ENCODE results near the gene TMEM94. TPM values are rescaled to one million over a fixed set of nuclear protein-coding genes. Genes with fewer than 3 reads are reported as not detected.

The TMEM94 gene
- total and polyA plus RNA-seq, 9 of the 15 experiments (the other 6 are each of a cell fraction or from before 2014, with no cell fraction given): 0.35 to 48.1 (median 14.4) TPM

DNA sequence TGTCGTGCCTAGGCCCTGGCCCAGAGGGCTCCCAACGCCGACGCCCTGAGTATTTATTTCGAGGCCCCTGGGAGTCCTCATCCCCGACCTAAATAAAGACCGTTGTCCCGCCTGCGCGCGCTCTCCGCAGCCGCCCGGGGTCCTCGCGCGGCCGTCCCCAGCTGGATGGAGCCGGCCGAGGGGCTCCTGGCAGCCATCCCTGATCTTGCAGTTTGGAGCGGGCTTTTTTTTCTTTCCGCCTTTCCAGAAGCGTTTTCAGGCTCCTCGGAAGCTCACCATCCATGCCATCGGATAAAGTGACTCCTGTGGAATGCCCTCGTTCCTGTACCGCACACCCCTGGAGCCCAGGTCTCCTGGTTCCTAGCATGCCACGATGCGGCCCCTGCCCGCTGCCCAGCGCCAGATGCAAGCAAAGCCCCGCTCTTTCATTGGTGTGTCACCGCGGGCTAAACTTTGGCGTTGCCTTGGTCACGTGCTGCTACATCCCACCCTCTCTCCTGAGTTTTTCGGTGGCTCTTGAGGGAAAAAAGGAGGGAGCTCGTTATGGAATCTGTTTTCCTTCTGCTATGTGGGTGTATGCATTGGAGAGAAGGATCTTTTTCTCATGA, 716 bp downstream of the TMEM94 start (continued):
- TF ChIP-seq, protein P1, sequence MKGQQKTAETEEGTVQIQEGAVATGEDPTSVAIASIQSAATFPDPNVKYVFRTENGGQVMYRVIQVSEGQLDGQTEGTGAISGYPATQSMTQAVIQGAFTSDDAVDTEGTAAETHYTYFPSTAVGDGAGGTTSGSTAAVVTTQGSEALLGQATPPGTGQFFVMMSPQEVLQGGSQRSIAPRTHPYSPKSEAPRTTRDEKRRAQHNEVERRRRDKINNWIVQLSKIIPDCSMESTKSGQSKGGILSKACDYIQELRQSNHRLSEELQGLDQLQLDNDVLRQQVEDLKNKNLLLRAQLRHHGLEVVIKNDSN (CRISPR knock-in tag; IDR thresholded peaks at IDR 0.05): peak; percentile 90
- TF ChIP-seq, protein P2, sequence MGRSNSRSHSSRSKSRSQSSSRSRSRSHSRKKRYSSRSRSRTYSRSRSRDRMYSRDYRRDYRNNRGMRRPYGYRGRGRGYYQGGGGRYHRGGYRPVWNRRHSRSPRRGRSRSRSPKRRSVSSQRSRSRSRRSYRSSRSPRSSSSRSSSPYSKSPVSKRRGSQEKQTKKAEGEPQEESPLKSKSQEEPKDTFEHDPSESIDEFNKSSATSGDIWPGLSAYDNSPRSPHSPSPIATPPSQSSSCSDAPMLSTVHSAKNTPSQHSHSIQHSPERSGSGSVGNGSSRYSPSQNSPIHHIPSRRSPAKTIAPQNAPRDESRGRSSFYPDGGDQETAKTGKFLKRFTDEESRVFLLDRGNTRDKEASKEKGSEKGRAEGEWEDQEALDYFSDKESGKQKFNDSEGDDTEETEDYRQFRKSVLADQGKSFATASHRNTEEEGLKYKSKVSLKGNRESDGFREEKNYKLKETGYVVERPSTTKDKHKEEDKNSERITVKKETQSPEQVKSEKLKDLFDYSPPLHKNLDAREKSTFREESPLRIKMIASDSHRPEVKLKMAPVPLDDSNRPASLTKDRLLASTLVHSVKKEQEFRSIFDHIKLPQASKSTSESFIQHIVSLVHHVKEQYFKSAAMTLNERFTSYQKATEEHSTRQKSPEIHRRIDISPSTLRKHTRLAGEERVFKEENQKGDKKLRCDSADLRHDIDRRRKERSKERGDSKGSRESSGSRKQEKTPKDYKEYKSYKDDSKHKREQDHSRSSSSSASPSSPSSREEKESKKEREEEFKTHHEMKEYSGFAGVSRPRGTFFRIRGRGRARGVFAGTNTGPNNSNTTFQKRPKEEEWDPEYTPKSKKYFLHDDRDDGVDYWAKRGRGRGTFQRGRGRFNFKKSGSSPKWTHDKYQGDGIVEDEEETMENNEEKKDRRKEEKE (IDR thresholded peaks at IDR 0.05; ENCODE audit: borderline replicate concordance in 1 of 2, control insufficient read depth in 1 of 2, low read depth in 2 of 2, low read length in 1 of 2): no peak
- TF ChIP-seq, protein P3, sequence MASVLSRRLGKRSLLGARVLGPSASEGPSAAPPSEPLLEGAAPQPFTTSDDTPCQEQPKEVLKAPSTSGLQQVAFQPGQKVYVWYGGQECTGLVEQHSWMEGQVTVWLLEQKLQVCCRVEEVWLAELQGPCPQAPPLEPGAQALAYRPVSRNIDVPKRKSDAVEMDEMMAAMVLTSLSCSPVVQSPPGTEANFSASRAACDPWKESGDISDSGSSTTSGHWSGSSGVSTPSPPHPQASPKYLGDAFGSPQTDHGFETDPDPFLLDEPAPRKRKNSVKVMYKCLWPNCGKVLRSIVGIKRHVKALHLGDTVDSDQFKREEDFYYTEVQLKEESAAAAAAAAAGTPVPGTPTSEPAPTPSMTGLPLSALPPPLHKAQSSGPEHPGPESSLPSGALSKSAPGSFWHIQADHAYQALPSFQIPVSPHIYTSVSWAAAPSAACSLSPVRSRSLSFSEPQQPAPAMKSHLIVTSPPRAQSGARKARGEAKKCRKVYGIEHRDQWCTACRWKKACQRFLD (CRISPR knock-in tag; IDR thresholded peaks at IDR 0.05): no peak
- TF ChIP-seq, protein P4, sequence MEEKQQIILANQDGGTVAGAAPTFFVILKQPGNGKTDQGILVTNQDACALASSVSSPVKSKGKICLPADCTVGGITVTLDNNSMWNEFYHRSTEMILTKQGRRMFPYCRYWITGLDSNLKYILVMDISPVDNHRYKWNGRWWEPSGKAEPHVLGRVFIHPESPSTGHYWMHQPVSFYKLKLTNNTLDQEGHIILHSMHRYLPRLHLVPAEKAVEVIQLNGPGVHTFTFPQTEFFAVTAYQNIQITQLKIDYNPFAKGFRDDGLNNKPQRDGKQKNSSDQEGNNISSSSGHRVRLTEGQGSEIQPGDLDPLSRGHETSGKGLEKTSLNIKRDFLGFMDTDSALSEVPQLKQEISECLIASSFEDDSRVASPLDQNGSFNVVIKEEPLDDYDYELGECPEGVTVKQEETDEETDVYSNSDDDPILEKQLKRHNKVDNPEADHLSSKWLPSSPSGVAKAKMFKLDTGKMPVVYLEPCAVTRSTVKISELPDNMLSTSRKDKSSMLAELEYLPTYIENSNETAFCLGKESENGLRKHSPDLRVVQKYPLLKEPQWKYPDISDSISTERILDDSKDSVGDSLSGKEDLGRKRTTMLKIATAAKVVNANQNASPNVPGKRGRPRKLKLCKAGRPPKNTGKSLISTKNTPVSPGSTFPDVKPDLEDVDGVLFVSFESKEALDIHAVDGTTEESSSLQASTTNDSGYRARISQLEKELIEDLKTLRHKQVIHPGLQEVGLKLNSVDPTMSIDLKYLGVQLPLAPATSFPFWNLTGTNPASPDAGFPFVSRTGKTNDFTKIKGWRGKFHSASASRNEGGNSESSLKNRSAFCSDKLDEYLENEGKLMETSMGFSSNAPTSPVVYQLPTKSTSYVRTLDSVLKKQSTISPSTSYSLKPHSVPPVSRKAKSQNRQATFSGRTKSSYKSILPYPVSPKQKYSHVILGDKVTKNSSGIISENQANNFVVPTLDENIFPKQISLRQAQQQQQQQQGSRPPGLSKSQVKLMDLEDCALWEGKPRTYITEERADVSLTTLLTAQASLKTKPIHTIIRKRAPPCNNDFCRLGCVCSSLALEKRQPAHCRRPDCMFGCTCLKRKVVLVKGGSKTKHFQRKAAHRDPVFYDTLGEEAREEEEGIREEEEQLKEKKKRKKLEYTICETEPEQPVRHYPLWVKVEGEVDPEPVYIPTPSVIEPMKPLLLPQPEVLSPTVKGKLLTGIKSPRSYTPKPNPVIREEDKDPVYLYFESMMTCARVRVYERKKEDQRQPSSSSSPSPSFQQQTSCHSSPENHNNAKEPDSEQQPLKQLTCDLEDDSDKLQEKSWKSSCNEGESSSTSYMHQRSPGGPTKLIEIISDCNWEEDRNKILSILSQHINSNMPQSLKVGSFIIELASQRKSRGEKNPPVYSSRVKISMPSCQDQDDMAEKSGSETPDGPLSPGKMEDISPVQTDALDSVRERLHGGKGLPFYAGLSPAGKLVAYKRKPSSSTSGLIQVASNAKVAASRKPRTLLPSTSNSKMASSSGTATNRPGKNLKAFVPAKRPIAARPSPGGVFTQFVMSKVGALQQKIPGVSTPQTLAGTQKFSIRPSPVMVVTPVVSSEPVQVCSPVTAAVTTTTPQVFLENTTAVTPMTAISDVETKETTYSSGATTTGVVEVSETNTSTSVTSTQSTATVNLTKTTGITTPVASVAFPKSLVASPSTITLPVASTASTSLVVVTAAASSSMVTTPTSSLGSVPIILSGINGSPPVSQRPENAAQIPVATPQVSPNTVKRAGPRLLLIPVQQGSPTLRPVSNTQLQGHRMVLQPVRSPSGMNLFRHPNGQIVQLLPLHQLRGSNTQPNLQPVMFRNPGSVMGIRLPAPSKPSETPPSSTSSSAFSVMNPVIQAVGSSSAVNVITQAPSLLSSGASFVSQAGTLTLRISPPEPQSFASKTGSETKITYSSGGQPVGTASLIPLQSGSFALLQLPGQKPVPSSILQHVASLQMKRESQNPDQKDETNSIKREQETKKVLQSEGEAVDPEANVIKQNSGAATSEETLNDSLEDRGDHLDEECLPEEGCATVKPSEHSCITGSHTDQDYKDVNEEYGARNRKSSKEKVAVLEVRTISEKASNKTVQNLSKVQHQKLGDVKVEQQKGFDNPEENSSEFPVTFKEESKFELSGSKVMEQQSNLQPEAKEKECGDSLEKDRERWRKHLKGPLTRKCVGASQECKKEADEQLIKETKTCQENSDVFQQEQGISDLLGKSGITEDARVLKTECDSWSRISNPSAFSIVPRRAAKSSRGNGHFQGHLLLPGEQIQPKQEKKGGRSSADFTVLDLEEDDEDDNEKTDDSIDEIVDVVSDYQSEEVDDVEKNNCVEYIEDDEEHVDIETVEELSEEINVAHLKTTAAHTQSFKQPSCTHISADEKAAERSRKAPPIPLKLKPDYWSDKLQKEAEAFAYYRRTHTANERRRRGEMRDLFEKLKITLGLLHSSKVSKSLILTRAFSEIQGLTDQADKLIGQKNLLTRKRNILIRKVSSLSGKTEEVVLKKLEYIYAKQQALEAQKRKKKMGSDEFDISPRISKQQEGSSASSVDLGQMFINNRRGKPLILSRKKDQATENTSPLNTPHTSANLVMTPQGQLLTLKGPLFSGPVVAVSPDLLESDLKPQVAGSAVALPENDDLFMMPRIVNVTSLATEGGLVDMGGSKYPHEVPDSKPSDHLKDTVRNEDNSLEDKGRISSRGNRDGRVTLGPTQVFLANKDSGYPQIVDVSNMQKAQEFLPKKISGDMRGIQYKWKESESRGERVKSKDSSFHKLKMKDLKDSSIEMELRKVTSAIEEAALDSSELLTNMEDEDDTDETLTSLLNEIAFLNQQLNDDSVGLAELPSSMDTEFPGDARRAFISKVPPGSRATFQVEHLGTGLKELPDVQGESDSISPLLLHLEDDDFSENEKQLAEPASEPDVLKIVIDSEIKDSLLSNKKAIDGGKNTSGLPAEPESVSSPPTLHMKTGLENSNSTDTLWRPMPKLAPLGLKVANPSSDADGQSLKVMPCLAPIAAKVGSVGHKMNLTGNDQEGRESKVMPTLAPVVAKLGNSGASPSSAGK (IDR thresholded peaks at IDR 0.05): 0 out of 2 replicates have a peak, but pooled peaks have one; percentile 51
- TF ChIP-seq, protein P5, sequence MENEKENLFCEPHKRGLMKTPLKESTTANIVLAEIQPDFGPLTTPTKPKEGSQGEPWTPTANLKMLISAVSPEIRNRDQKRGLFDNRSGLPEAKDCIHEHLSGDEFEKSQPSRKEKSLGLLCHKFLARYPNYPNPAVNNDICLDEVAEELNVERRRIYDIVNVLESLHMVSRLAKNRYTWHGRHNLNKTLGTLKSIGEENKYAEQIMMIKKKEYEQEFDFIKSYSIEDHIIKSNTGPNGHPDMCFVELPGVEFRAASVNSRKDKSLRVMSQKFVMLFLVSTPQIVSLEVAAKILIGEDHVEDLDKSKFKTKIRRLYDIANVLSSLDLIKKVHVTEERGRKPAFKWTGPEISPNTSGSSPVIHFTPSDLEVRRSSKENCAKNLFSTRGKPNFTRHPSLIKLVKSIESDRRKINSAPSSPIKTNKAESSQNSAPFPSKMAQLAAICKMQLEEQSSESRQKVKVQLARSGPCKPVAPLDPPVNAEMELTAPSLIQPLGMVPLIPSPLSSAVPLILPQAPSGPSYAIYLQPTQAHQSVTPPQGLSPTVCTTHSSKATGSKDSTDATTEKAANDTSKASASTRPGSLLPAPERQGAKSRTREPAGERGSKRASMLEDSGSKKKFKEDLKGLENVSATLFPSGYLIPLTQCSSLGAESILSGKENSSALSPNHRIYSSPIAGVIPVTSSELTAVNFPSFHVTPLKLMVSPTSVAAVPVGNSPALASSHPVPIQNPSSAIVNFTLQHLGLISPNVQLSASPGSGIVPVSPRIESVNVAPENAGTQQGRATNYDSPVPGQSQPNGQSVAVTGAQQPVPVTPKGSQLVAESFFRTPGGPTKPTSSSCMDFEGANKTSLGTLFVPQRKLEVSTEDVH (IDR thresholded peaks at IDR 0.05; ENCODE audit: low read depth, partially characterized antibody): no peak
